ENCODE data around the gene STRBP.

The STRBP gene

DNA sequence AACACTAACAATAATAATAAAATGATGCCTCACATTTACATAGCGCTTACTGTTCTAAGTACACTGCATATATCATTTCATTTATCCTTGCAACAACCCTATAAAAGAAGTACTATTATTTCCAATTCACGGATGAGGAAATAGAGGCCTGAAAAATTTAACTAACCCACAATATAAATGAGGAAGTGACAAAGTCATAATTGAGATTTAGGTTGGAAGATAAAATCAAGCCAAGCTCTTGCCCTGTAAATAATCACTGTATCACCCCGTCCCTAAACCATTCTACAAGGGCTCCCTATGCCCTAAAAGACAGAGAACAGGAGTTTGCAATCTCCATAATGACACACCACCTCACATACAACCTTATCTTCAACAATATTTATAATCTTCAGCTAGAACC lies 49.6 kb downstream of the STRBP start:
- no peak for DNase-seq (ENCODE audit: extremely low spot score)
- TF ChIP-seq, protein P1, sequence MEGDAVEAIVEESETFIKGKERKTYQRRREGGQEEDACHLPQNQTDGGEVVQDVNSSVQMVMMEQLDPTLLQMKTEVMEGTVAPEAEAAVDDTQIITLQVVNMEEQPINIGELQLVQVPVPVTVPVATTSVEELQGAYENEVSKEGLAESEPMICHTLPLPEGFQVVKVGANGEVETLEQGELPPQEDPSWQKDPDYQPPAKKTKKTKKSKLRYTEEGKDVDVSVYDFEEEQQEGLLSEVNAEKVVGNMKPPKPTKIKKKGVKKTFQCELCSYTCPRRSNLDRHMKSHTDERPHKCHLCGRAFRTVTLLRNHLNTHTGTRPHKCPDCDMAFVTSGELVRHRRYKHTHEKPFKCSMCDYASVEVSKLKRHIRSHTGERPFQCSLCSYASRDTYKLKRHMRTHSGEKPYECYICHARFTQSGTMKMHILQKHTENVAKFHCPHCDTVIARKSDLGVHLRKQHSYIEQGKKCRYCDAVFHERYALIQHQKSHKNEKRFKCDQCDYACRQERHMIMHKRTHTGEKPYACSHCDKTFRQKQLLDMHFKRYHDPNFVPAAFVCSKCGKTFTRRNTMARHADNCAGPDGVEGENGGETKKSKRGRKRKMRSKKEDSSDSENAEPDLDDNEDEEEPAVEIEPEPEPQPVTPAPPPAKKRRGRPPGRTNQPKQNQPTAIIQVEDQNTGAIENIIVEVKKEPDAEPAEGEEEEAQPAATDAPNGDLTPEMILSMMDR (IDR thresholded peaks at IDR 0.05; ENCODE audit: control extremely low read depth, extremely low read depth, low read depth, missing control alignments) = no peak
- CTCF ChIA-PET = interaction anchor here (0.8 to 2.4 kb wide), 3 partner anchors 11 to 138 kb away, joined by 3 to 6 read pairs (median 3); no protein-coding TSS in a partner anchor
- POLR2A ChIA-PET = interaction anchor here (0.7 kb wide), 1 partner anchor 39 kb away, joined by 3 read pairs; no protein-coding TSS in a partner anchor

DNA sequence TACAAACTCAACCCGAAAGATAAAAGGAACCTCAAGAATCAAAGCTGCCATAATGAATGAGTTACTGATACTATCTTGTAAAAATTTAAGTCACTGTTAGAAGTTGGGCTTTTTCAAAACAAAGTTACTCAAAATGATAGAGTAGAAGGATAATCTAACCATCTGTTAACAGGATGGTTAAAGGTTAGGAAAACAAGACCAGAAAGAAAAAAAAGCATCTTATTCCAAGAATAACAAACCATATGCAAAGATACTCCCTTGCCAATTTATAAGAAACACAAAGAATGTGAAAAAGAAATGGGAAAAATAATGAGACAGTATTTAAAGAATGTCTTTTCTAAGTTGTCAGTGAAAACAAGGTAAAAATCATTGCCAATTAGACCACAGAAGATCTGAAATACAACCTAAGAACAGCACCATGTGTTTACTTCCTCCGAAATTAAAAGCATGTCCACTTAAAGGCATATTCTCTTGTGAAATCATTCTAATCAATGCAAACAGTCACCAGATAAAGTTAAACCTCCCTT lies 51.2 kb downstream of the STRBP start:
- peak; percentile 22 for DNase-seq (ENCODE audit: extremely low spot score)
- CTCF ChIA-PET = interaction anchor here (0.9 to 1.3 kb wide), 3 partner anchors 8 to 153 kb away, joined by 3 read pairs; no protein-coding TSS in a partner anchor
- POLR2A ChIA-PET = no interaction called here
- TF ChIP-seq, protein P1 (IDR thresholded peaks at IDR 0.05; ENCODE audit: control extremely low read depth, extremely low read depth, low read depth, missing control alignments) = no peak

DNA sequence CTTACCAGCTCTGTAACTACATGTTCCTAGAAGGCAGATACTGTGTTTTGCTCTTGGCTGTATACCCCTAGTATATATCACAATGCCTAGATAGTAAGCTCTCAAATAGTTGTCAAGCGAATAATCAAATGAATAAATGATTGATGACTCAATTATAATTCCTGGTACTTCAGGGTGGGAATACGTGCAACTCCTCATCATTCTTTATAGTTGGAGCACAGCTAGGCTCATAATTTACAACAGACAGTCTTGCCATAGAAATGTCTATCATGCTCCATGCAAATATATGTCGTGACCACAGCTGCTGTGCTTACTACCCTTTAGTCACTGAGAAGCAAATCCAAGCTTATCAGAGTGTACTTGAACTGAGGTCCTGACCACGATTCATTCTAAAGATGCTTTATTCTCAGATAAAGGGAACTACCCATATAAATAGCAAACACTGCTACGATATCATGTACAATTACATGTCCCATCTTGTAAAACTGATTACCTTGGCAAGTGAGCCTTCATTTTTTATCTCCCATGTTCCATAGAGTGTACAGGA lies 52.1 kb downstream of the STRBP start:
- DNase-seq (ENCODE audit: extremely low spot score) = no peak
- TF ChIP-seq, protein P1 (IDR thresholded peaks at IDR 0.05; ENCODE audit: control extremely low read depth, extremely low read depth, low read depth, missing control alignments) = no peak
- ChIA-PET POLR2A (no interaction called here), CTCF (interaction anchor here (0.6 to 2.2 kb wide), 4 partner anchors 9 to 134 kb away, joined by 3 to 13 read pairs (median 4); no protein-coding TSS in a partner anchor)

DNA sequence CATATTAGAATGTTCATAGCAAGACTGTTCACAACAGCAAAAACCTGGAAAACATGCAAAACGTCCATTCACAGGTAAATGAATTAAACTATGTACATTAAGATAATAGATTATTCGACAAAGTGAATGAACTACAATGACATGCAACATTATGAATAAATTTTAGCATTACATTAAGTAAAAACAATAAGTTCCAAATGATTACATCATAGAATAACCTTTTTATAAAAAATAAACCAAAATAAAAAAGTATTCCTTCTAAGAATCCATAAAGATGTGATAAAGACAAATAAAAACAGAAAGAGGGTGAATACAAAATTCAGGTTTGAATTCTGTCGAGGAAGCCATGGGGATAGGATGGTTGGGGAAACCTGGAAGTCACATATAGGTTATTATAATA lies 57.3 kb downstream of the STRBP start:
- POLR2A ChIA-PET = no interaction called here
- TF ChIP-seq, protein P1 (IDR thresholded peaks at IDR 0.05; ENCODE audit: control extremely low read depth, extremely low read depth, low read depth, missing control alignments) = no peak
- CTCF ChIA-PET = no interaction called here
- no peak for DNase-seq (ENCODE audit: extremely low spot score)

DNA sequence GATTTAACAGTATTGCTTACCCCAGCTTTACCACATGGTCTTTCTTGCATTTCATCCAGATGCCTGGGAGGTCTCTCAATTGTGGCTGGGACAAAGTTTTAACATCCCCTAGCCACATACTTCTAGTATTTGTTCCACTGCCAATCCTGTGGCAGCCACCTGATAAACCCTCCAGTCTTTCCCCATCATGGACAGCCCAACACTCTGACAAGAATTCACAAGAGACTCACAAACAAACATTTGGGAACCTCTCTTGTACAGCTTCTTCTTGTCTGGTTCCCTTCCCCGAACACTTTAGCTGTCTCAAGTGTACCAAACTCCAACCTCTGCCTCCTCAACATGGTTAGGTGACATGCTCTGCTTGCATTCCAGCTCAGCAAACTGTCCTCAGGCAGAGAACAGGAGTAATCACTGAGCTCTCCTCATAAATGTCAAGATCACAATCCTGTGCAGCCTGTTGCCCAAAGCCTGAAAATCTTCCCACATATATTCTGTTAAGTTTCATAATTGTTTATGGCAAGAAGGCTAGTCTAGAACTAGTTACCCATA lies 59.7 kb downstream of the STRBP start:
- TF ChIP-seq, protein P1 (IDR thresholded peaks at IDR 0.05; ENCODE audit: control extremely low read depth, extremely low read depth, low read depth, missing control alignments) = no peak
- ChIA-PET POLR2A (no interaction called here), CTCF (interaction anchor here (0.9 to 2.2 kb wide), 5 partner anchors 16 to 53 kb away, joined by 3 to 4 read pairs (median 4); no protein-coding TSS in a partner anchor)
- DNase-seq (ENCODE audit: extremely low spot score) = no peak

DNA sequence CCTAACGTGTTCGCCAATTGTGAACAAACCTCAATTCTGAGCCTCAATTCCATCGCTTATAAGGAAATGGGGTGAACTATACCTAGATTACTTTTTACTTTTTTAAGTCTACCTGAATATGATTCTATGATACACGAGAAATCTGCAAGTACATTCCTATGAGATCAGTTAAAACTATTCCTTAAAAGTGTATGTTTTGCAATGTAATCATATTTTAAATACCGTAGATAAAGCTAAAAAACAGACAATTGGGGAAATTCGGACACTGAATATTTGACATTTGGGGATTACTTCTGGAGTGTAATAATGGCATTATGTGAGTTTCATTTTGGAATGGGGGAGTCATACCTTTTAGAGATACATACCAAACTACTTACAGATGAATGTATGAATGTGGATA lies 62.3 kb downstream of the STRBP start:
- CTCF ChIA-PET = interaction anchor here (1.0 to 2.8 kb wide), 2 partner anchors 19 to 22 kb away, joined by 7 to 10 read pairs; no protein-coding TSS in a partner anchor
- DNase-seq (ENCODE audit: extremely low spot score) = no peak
- POLR2A ChIA-PET = no interaction called here
- TF ChIP-seq, protein P1 (IDR thresholded peaks at IDR 0.05; ENCODE audit: control extremely low read depth, extremely low read depth, low read depth, missing control alignments) = no peak

Data from GM10248 (cell line).